ENCODE data around the gene B3GALT4.
A peak's percentile ranks its signal among the peaks of the same experiment; 100 is the strongest.

B3GALT4 gene, protein sequence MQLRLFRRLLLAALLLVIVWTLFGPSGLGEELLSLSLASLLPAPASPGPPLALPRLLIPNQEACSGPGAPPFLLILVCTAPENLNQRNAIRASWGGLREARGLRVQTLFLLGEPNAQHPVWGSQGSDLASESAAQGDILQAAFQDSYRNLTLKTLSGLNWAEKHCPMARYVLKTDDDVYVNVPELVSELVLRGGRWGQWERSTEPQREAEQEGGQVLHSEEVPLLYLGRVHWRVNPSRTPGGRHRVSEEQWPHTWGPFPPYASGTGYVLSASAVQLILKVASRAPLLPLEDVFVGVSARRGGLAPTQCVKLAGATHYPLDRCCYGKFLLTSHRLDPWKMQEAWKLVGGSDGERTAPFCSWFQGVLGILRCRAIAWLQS

DNA sequence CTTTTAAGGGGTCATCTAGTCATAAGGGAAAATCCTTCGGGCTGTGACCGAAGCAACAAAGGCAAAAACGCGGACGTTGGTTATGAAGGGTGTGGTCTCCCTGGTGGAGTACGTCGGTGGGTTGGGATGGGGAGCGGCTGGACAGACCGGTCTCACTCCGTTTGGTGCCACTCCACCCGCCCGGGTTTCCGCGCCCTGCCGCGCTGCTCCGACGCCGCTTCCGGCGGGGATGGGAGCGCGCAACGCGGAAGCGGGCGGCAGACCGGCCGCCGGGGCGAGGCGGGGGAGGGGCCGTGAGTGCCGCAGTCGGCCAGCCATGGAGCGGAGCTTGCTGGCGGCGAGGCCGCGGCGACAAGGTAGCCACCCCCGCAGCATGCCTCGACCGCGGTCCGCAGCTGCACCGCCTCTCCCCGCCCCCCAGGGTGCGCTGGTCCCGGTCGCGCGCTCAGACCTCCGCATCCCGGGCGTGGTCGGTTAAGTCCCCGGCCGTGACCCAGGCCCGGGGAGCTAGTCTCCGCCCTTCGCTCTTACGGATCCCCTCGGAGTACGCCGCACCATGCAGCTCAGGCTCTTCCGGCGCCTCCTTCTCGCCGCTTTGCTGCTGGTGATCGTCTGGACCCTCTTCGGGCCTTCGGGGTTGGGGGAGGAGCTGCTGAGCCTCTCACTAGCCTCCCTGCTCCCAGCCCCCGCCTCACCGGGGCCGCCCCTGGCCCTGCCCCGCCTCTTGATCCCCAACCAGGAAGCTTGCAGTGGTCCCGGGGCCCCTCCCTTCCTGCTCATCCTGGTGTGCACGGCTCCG lies at the start of gene B3GALT4:
Gene B3GALT4 (plus strand): TSS at position 260 of the 799 bp plus-strand sequence. CDS start 297 bp downstream, at position 557.
- H2AFZ ChIP-seq (ENCODE audit: low read depth, low read length, severe bottlenecking) = peak within 1 kb of the TSS; percentile 3
- peak within 1 kb of the TSS; percentile 90 for H3K27ac ChIP-seq (ENCODE audit: low read depth, low read length)
- H3K9ac ChIP-seq (ENCODE audit: low read length) = peak within 1 kb of the TSS; percentile 75

DNA sequence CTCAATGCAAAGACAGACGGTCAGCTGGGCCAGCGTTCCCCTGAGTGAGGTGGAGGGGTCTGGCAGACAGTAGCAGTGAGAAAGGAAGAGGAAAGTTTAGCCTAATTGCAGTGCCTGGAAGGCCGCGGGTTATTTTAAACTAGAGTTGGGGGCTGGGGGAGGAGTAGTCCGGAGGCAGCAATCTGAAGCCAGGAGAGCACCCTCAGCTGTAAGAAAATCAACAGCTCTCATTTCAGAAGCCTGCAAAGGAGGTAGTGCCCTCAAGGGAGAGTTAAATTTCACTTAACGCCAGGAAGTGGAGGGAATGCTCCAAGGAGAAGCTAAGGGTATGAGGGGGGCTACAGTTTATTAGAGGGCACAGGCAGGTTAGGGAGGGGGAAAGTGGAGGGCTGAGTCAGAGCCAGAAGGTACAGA lies 41.7 kb upstream of the B3GALT4 start:
- TF ChIP-seq EZH2phosphoT487 (conservative IDR thresholded peaks at IDR 0.05; ENCODE audit: low read length) = no peak
- no peak for TF ChIP-seq CTCF (IDR thresholded peaks at IDR 0.05; ENCODE audit: insufficient read depth, low read length, poor library complexity, severe bottlenecking)
- Histone ChIP-seq H4K20me1 (ENCODE audit: low read depth, low read length) (no peaks in the 10 kb centered on the region), H3K36me3 (ENCODE audit: low read length) (no peaks in the 10 kb centered on the region), H3K9ac (ENCODE audit: low read length) (no peak overlapping the region), H3K9me2 (replicated peaks; ENCODE audit: insufficient read depth, low read length) (no peaks in the 10 kb centered on the region), H3K27me3 (ENCODE audit: low read length) (no peaks in the 10 kb centered on the region), H3K9me3 (ENCODE audit: insufficient read depth, low read length) (no peaks in the 10 kb centered on the region), H3F3A (ENCODE audit: insufficient read depth) (no peaks in the 10 kb centered on the region), H3K79me2 (ENCODE audit: insufficient read depth, low read length) (no peaks in the 10 kb centered on the region), H2AFZ (ENCODE audit: low read depth, low read length, severe bottlenecking) (no peak overlapping the region), H3K27ac (ENCODE audit: low read depth, low read length) (no peak overlapping the region), H3K4me2 (ENCODE audit: low read depth, low read length, poor library complexity, severe bottlenecking) (no peak overlapping the region), H3K4me3 (ENCODE audit: insufficient read depth, low read length, poor library complexity, severe bottlenecking) (no peak overlapping the region)

More for the DNA sequence above, at the start of gene B3GALT4:
- Histone ChIP-seq H3K9me2 (replicated peaks; ENCODE audit: insufficient read depth, low read length) (no peaks in the 10 kb centered on the region), H3F3A (ENCODE audit: insufficient read depth) (peaks cover 80% of the 10 kb centered on the region), H3K36me3 (ENCODE audit: low read length) (peaks cover 31% of the 10 kb centered on the region), H4K20me1 (ENCODE audit: low read depth, low read length) (peaks cover 16% of the 10 kb centered on the region), H3K4me2 (ENCODE audit: low read depth, low read length, poor library complexity, severe bottlenecking) (peak within 1 kb of the TSS; percentile 88), H3K4me3 (ENCODE audit: insufficient read depth, low read length, poor library complexity, severe bottlenecking) (peak within 1 kb of the TSS; percentile 76), H3K27me3 (ENCODE audit: low read length) (no peaks in the 10 kb centered on the region), H3K79me2 (ENCODE audit: insufficient read depth, low read length) (peaks cover 36% of the 10 kb centered on the region), H3K9me3 (ENCODE audit: insufficient read depth, low read length) (no peaks in the 10 kb centered on the region)
- TF ChIP-seq EZH2phosphoT487 (conservative IDR thresholded peaks at IDR 0.05; ENCODE audit: low read length) = no peak
- peak; percentile 16 for TF ChIP-seq CTCF (IDR thresholded peaks at IDR 0.05; ENCODE audit: insufficient read depth, low read length, poor library complexity, severe bottlenecking)

DNA sequence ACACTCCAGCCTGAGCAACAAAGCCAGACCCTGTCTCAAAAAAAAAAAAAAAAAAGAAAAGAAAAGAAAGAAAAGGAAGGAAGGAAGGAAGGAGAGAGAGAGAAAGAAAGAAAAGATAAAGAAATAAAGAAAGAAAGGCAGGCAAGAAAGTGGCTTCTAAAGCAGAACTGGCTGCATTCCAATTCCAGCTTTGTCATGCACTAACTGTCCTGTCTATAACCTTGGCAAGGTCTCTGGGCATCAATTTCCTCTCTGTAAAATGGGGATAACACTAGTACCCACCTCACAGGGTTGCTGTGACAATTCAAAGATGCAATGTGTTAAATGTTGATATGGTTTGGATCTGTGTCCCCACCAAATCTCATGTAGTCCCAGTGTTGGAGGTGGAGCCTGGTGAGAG lies 40.6 kb upstream of the B3GALT4 start:
- H3K9ac ChIP-seq (ENCODE audit: low read length) = no peak overlapping the region
- no peak overlapping the region for H2AFZ ChIP-seq (ENCODE audit: low read depth, low read length, severe bottlenecking)
- H3K79me2 ChIP-seq (ENCODE audit: insufficient read depth, low read length) = no peaks in the 10 kb centered on the region
- H3K36me3 ChIP-seq (ENCODE audit: low read length) = no peaks in the 10 kb centered on the region
- no peak overlapping the region for H3K4me3 ChIP-seq (ENCODE audit: insufficient read depth, low read length, poor library complexity, severe bottlenecking)
- no peaks in the 10 kb centered on the region for H3K9me3 ChIP-seq (ENCODE audit: insufficient read depth, low read length)
- H3K27ac ChIP-seq (ENCODE audit: low read depth, low read length) = no peak overlapping the region
- no peak overlapping the region for H3K4me2 ChIP-seq (ENCODE audit: low read depth, low read length, poor library complexity, severe bottlenecking)
- no peaks in the 10 kb centered on the region for H3F3A ChIP-seq (ENCODE audit: insufficient read depth)
- no peaks in the 10 kb centered on the region for H3K27me3 ChIP-seq (ENCODE audit: low read length)
- no peak for TF ChIP-seq EZH2phosphoT487 (conservative IDR thresholded peaks at IDR 0.05; ENCODE audit: low read length)
- TF ChIP-seq CTCF (IDR thresholded peaks at IDR 0.05; ENCODE audit: insufficient read depth, low read length, poor library complexity, severe bottlenecking) = no peak
- H4K20me1 ChIP-seq (ENCODE audit: low read depth, low read length) = no peaks in the 10 kb centered on the region
- no peaks in the 10 kb centered on the region for H3K9me2 ChIP-seq (replicated peaks; ENCODE audit: insufficient read depth, low read length)
